ENCODE results near the gene DRD2.

DRD2 gene

DNA sequence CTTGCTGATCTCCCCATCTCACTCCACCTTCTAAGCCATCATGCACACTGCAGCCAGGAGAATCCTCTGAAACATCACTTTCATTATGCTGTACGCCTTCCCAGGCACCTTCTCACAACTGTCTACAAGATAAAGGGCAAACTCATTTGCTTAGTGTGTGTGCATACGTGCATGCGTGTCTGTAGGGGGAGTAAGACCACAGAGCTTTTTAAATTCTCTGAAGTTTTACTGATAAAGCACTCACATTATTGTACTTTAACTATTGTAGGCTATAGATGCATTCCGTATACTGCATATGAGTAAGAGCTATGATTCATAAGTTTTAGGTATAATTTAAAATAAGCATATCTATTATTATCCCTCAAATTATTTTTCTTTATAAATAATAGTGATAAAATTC lies 102.9 kb downstream of the DRD2 start:
- no peak for DNase-seq (ENCODE audit: low read depth)

DNA sequence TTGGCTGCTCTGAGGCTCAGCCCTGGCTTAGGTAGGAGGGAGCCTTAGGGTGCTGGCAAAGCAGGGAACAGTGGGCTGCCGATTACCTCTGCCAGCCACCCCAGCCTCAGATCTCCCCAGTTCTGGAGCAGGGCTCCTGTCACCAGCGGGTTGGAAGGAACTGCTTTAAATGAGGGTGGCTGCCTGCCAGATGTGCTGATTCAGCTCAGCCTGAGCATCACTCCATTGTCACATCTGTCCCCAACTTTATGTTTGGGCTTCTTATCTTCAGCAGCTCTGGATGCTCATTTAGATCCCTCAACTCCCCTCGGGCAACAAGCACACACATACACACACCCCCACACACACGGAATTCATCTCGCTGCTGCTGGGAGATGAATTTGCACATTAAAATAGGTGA lies 104.6 kb downstream of the DRD2 start:
- no peak for DNase-seq (ENCODE audit: low read depth)

DNA sequence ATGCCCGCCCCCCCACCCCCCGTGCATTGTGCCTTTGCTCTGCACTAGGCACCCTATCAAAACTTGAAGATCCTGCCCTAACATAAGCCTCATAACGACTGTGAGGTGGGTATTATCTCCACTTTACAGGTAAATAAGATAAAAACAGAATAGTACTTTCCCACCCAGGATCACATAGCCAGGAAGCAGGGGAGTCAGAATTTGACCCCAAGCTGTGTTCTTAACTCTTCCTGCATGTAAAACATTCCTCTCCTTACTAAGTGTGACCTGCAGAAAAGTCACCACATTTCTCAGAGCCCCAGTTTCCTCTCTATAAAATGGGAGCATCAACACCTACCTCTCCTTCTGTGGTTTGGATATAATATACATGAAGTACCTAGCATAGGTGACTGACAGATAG lies 105.8 kb downstream of the DRD2 start:
- DNase-seq (ENCODE audit: low read depth) = no peak

DNA sequence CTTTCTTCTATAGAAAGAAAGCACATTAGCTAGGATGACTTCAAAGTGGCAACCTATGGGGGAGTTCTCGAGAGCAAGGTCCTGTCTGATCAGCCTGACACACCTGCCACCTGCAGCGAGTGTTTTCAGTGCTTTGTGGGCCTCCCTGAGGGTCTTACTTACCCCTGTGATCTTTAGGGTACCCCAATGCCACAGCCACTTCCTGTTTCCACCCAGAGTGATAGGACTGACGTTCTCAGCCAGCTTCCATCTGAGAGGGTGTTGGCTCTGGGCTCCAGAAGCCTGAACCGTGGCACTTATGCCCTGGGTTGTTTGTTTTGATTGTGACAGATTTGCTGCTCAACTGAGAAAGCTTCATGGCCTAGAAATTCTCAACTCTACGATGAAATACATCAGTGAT lies 109.3 kb downstream of the DRD2 start:
- DNase-seq (ENCODE audit: low read depth) = no peak

DNA sequence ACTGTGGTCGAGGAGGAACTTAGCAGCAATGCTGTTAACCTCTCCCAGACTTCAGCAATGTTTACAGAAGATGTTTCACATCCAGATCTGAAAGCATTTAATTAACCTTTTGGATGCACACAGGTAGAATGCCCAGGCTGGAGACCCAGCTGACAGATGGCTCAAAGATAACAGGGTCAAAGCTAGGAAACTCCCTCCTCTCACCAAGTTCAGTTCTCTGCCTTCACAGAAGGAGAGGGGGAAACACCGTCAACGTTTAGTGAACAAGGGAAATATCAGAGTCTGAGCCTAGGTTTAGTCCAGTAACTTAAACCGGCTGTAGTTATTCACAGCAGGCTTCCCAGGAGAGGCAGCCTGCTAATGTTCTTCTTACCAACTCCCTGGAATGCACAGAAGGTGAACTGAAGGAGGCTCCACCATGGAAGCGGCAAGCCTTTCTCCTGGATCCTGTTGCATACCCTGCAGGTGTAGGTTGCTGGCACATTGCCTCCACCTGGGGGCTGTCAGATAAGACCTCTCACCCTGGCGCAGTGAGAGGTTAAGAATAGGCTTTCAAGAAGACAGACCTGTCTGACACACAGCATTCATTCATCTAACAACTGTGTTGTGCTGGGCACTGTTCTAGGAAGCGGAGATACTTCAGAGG lies 111.1 kb downstream of the DRD2 start:
- no peak for DNase-seq (ENCODE audit: low read depth)

DNA sequence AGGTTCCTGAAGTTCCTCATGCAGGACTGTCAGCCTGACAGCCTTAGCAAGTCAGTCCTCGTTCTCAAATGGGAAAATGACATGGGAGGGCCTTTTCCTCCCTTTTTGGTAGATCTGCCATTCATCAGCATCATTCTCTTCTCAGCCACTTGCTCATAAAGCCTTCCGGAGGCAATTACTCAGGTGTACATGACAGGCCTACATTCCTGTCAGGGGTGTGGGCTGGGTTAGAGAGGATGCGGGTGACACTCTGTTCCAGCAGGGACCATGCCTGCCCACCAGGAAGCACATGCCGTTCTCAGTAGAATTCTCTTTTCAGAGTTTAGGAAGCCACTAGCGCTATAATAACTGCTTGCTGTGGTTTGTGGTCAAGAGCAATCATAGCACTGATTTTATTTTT lies 111.8 kb downstream of the DRD2 start:
- DNase-seq (ENCODE audit: low read depth) = no peak

Data from activated gamma-delta T cell treated with anti-CD3 and anti-CD28 coated beads, Interleukin-2, amount 50 U/mL, for 16 hours (primary cell).